NCI-H1436 treated with DMSO at 0.1 percent for 48 hours (cell line): ENCODE results near the gene OR4F15.
"Not testable (repeated sequence)": the region's sequence is repeated elsewhere in the genome, so short reads cannot be mapped to it uniquely, and the experiment has no call there.

Source experiments
- DNase-seq: peaks from one replicate; lab custom pipeline; 2025; lab: John Stamatoyannopoulos, UW

Gene OR4F15, protein sequence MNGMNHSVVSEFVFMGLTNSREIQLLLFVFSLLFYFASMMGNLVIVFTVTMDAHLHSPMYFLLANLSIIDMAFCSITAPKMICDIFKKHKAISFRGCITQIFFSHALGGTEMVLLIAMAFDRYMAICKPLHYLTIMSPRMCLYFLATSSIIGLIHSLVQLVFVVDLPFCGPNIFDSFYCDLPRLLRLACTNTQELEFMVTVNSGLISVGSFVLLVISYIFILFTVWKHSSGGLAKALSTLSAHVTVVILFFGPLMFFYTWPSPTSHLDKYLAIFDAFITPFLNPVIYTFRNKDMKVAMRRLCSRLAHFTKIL

DNA sequence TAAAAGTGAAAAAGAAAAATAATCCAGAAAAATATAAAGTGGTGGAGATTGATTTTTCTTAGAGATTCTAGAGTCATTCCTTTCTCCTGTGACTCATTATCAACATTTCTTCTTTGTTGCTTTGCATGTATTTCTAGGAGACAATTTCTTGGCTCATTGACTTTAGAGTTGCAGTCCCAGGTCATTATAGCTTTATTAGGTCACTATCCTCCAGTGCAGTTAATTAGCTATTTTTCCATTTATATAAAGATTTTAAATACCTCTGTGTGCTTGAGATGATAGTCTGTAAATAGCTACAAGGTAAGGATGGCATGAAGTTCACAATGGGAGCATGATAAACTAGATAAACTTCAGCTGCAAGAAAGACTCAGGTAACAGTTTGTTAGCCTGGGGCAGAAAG is at the start of gene OR4F15:
Gene OR4F15, plus strand, starts transcription at position 301 of the 400 bp plus-strand sequence. CDS start 5,985 bp downstream, outside the sequence.
- no peak for DNase-seq

DNA sequence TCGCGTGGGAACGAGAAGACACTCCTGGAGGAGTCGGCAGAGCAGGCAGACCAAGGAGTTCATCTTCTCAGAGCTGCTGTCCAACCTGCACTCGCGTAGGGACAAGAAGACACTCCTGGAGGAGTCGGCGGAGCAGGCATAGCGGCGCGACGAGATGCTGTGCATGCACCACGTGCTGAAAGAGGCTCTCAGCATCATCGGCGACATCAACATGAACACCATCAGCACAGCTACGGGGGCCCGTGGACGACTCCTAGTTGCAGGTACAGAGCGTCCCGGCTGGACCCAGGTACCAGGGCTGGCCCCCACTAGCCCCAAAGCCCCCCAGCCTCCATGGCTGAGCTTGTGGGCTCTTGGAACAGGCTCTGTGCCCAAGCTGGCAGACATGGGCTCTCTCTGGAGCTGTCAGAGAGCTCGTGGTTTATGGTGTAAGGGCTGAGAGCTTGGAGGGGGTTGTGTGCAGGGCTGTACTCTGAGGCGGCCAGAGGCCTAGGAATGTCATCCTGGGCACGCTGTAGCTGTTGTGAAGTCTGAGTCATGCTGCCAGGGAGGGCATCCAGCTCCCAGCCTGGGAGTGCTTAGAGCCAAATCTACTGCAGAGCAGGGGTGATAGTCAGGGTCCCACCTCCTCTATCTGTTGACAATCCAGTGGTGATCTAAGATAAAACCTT is 47.2 kb upstream of the OR4F15 start:
- DNase-seq: not testable (repeated sequence)

GRCh38 chr15:101765340-101765671 is 46.7 kb upstream of the OR4F15 start:
- not testable (repeated sequence) for DNase-seq

DNA sequence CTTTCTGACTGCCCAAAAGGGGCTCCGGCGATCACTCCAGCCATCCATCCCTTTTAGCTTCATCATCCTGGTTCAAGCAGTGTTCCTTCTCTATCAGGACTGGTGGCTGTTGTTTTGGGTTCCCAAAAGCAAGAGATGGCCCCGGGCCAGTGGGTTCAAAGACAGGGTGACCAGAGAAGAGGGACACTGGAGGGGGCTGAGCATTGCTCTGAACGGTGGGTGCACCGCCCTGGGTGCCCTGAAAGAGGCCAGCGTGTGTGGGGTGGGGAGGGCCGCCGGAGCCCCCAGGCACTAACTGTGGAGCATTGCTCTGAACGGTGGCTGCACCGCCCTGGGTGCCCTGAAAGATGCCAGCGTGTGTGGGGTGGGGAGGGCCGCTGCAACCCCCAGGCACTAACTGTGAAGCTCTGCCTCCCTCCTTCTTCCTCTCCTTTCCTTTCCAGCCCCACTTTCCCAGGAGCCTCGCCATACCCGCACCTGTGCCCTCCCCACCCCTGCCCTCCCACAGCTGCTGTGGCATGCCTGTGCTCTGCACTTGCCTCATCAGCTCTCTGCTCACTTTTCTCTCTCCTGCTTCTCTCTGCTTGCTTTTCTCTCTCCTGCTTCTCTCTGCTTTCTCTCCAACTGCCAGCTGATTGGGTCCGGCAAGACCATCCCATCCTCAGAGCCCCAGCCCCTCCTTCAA is 46.1 kb upstream of the OR4F15 start:
- DNase-seq: no peak

DNA sequence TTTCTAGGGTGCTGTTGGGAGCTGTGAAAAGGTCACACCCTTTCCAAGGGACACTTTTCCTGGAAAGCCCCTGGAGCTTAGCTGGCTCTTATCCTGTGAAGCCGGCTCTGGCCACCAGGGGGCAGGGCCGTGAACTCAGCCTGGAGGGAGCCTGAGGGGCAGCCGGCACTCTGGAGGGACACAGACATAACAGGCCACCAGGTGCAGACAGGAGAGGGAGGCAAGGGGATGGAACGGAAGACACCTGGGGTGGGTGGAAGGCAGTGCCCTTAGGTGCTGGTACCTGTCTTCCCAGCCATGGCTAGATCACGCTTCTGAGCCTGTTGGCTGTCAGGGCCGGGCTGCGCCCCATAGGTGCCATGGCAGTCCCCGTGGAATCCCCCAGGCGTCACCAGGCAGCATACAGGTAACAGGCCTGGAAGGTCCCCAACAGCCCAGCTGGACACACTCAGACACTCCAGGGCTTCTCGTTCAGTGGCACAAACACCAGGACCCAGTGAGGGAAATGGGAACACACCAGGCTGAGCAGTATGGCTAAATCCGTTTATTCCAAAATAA is 44.8 kb upstream of the OR4F15 start:
- DNase-seq: not testable (repeated sequence)

DNA sequence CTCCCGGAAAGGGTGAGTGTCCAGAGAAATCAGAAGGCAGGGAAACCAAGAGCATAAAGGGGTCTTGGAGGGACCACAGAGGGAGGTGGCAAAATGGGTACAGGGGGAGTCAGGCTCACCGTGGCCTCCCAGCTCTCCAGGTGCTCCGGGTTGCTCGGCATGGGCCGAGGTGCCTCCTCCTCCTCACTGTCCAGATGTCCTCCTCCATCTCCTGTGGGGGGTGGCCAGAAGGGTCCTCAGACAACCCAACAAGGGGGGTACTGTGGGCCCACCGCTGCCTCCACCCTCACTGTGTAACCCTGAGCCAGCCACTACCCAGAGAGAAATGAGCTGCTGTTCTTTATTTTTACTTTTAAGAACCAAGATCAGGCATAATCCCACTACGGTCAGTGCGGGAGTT is 39.1 kb upstream of the OR4F15 start:
- DNase-seq: no peak

GRCh38 chr15:101773496-101774100 is 38.4 kb upstream of the OR4F15 start:
- DNase-seq: no peak

DNA sequence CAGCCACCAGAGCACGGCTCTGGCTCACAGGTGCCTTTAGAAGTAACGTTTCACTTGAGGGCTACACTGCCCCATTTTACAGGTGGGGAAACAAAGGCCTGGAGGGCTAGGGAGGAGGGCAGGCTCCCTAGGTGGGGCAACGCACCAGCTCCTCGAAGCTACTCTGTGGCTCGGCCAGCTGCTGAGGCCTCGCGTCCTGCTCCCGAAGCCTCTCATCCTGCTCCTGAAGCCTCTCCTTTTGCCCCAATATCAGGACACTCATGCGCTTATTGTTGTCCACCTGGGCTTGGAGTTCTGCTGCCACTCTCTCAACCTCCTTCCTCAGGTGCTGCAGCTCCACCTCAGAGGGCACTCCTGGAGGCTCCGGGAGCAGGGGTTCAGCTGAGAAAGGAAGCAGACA is 36.9 kb upstream of the OR4F15 start:
- no peak for DNase-seq

- DNase-seq: not testable (repeated sequence)
Observed at GRCh38 chr15:101778576-101778975, 33.4 kb upstream of the OR4F15 start.

GRCh38 chr15:101780225-101780624 is 31.8 kb upstream of the OR4F15 start:
- DNase-seq: not testable (repeated sequence)

DNA sequence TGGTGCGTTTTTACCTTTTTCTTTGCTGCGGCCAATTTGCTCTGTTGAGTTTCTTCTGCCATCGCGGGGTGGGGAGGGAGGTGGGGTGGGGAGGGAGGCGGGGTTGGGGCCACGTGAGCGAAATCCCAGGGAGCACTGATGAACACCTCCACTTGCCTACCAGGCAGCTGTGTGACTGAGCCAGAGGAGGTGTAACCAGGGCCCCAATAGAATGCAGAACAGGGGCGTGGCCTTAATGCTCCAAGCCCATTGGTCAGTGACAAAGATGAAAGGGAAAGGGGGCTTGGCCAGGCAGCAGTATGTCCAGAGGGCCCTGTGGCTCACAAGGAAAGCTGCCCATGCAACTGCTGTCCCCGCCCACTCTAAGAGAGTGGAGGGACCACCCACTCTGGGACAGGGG is 30.1 kb upstream of the OR4F15 start:
- DNase-seq: no peak

DNA sequence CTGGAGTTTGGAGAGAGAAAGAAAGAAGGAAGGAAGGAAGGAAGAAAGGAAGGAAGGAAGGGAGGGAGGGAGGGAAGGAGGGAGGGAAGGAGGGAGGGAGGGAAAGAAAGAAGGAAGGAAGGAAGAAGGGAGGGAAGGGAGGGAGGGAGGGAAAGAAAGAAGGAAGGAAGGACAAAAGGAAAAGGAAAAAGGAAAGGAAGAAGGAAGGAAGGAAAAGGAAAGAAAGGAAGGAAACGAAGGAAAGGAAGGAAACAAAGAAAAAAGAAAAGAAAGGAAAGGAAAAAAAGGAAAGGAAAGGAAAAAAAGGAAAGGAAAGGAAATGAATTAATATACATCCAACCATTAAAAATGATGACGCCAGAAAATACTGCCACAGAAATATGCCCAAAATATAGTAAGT is 27.4 kb upstream of the OR4F15 start:
- no peak for DNase-seq

- DNase-seq: not testable (repeated sequence)
Observed at GRCh38 chr15:101786422-101786821, 25.6 kb upstream of the OR4F15 start.

DNA sequence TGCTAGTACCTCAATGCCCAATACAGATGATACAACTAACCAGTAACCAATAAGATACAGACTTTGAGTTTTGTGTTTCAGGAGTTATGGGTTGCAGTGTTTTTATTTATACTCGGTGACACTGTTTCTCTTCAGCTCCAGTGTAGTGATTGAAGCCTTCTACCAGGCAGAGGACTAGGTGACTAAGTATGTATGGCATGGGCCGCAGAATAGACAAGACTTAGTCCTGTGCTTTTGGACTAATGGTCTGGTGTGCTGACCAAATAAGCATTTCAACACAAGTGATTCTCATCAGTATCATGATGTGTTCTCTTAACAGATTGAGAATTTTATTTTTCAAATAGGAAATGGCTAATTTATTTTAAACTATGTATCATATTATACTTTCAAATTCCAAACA is 24.0 kb upstream of the OR4F15 start:
- not testable (repeated sequence) for DNase-seq

DNA sequence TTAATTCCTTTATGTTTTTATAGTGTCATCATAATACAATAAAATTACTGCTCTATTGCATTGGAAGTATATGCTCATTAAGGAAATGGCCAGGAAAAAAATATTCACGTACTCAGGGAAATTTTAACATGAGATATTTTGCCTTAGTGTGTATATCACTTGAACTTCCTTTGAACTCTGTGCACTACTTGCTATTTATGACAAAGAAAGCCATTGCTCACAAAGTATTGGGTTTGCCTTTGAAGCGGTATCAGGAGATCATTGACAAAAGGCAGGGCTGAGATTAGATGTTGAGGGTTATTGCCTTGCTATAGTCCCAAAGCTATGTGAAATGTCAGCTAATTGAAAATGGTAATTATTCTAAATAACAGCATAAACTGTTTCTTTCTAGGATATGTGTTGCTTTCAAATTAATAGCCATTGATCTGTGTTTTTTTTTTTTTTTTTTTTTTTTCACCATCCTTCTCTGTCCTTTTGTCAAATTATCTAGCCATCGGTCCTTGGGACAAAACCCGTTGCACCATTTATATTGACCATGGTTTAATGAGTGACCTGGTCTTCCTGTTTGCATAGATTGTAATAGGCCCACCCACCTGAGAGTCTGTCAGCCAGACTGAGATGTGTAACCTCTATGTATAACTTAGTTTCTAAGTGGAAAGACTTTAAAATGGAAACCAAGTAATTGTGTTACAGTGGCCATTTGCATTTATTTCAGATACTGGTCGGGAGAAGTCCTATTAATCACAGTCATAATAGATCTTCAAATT is 23.3 kb upstream of the OR4F15 start:
- not testable (repeated sequence) for DNase-seq

- not testable (repeated sequence) for DNase-seq
Observed at GRCh38 chr15:101790748-101791147, 21.3 kb upstream of the OR4F15 start.

GRCh38 chr15:101793981-101794380 is 18.0 kb upstream of the OR4F15 start:
- DNase-seq: not testable (repeated sequence)

DNA sequence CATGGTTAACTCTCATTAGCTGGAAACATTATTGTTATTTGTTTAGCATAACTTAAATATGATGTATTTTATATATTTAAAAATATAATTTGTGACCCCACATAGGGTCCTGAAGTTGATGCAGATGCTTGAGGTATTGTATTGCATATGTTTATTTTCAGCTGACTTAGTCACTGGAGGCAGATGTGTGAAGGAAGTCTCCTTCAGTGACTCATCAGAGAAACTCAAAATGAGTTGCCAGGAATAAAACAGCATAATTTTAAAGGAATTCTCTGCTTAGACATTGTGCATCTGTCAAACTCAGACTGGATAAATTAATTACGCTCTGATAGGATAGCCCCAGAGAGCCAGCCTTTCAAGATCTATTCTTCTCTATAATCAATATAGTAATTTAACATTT is 16.5 kb upstream of the OR4F15 start:
- no peak for DNase-seq

GRCh38 chr15:101799665-101800064 is 12.3 kb upstream of the OR4F15 start:
- no peak for DNase-seq

DNA sequence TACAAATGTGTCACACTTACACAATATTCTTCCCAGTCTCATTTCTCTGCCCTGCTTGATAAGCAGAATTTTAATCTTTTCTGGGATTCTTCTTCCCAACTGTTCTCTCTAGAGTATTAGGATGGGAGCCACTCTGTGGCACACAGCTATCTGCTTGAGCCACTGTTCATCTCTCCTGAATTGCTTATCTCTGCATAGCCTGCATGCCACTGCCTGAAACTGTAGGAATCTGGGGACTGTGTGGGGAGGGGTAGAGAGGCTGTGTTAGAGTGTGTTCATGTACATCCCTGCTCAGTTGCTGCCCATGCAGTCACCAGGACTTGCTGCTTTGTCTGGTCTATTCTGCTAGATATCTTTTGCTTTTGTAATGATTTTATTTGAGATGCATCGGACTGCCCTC is 11.0 kb upstream of the OR4F15 start:
- DNase-seq: no peak

GRCh38 chr15:101803209-101803608 is 8.8 kb upstream of the OR4F15 start, which contains the start of gene OR4F6:
Gene OR4F6, plus strand, starts transcription at chr15:101803509. Its CDS starts 2,211 bp downstream, at chr15:101805720.
- no peak for DNase-seq
